Raji (cell line): ENCODE measurements around the gene SEL1L2.

Source experiments
- POLR2A ChIP-seq: IDR thresholded peaks from 2 replicates; pipeline ENCODE4 v1.6.1; 2011; ENCODE audit warnings: low read depth, low read length, control low read depth; ENCODE audit not compliant: insufficient read depth

SEL1L2 gene

DNA sequence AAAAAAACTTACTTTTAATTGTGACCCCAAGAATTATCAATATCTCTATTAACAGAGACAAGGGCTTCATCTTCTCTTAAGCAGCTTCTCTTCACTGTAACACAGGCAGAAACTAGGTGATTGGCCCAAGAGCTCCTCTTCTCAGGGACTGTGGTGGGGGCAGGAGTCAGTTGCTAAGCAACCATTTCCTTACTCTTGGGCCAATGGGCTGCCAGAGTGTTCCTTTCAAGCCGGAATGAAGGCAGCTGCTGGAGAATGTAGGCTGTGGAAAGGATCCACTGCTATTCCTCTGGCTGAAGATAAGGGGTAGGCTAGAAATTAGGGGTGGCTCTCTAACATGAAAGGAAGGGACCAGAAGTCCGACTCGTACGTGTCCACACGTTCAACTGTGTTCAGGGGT lies at the start of gene SEL1L2:
SEL1L2 (minus strand) TSS at position 150 of the 400 bp plus-strand sequence; CDS start at position 70, 80 bp downstream.
- TF ChIP-seq POLR2A: no peak

DNA sequence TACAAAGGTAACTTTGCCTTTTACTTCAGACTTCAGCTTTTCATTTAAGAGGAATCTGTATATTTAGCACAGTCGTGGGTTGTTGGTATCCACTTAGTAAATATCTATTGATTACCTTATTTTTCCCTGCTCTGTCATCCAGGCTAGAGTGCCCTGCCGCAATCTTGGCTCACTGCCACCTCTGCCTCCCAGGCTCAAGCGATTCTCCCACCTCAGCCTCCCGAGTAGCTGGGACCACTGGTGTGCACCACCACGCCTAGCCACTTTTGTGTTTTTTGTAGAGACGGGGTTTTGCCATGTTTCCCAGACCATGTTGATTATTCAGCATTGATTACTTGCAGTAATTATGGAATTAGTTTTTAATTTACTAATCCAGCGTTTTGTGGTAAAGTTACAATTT lies 46.2 kb upstream of the SEL1L2 start:
- no peak for TF ChIP-seq POLR2A

- TF ChIP-seq POLR2A: no peak
Observed at GRCh38 chr20:14033310-14033709, 42.9 kb upstream of the SEL1L2 start.

DNA sequence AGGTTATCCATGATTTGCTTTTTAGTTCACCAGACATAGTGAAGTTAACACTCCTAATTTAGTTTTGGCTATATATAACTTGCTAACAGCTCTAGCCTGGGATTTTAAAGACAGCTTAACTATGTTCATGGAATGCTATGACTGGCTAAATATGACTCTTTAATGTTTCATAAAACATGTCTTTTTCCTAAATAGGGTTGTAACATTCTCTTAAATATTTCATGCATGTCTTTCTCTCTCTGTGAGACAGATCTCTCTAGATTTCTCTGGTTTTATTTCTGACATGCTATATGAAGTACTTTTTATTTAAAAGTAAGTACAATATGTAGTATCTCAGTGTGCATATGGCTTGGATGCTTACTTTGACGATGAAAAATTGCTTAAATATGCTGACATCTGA lies 40.6 kb upstream of the SEL1L2 start:
- no peak for TF ChIP-seq POLR2A

DNA sequence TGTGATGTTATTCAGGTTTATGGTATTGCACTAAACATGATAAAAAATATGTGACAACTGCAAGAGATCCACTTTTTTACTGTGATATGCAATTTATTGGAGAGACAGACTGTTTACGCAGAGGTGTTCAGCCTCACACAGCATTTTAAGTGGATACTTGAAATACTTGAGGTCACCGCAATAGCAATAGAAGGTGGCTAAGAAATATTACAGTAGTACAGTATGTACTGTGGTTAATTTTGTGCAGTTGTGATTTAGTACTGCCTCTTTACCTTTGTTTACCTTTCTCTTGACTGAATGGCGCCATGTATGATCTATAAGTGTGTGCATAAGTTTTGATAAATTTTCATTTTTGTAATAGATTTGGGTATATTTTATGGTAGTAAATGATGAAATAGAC lies 22.3 kb upstream of the SEL1L2 start:
- TF ChIP-seq POLR2A: no peak

- no peak for TF ChIP-seq POLR2A
Observed at GRCh38 chr20:14009208-14009607, 18.8 kb upstream of the SEL1L2 start.

DNA sequence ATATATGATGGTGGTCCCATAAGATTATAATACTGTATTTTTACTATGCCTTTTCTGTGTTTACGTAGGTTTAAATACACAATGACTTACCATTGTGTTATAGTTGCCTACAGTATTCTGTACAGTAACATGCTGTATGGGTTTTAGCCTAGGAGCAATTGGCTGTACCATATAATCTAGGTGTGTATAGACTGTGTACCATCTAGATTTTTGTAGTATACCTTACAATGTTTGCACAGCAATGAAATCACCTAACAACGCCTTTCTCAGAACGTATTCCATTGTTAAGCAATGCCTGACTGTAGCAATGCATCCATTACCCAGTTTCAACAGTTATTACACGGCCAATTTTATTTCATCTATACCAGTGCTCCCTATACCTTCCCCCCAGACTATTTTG lies 15.6 kb upstream of the SEL1L2 start:
- no peak for TF ChIP-seq POLR2A

- no peak for TF ChIP-seq POLR2A
Observed at GRCh38 chr20:14000917-14001316, 10.5 kb upstream of the SEL1L2 start.

GRCh38 chr20:13996265-13996664 lies 5.9 kb upstream of the SEL1L2 start:
- no peak for TF ChIP-seq POLR2A

DNA sequence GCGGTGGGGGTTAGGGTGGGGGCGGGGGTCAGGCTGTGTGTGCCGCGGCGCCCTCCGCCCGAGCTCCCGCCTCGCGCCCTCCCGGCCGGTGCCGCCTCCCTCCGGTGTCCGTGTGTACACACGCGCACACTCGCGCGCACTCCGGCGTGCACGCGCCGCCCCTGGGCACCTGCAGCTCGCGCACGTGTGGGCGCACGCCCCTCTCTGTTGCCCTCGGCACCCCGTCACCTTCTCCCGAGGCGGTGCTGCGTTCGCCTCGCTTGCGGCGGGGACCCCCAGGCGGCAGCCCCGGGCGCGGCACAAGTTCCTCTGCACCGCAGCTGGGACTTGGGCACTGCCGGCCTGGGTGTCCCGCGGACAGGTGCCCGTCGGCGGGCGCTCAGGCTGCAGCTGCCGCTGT lies 5.4 kb upstream of the SEL1L2 start:
- no peak for TF ChIP-seq POLR2A

DNA sequence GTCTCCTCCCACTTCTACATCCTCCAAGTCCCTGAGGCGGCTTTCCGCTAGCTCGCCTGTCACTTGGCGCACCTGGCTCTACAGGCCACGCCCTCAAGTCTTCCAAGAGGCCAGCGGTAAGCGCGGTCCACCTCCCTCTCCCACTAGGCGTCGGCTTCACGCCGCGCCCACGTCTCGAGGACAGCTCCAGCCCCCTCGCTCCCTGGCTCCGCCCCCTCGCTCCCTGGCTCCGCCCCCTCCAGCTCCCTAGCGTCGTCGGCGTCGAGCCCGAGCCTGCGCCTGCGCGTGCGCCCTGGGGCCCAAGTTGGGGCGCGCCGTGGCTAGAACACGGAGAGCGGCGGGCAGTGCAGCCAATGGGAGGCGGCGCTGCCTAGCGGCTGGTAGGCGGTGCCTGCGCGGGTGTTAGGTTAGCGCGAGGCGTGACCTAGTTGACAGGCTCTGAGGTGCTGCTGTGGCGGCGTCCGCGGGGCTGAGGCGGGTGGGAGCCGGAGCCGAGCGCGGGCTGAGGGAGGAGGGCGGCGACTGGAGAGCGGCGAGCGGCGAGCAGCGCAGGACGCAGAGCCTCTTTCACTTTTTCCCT lies 4.8 kb upstream of the SEL1L2 start, which contains the start of gene MACROD2:
MACROD2 (plus strand) TSS at position 431 of the 580 bp plus-strand sequence.
- no peak for TF ChIP-seq POLR2A

GRCh38 chr20:13991311-13991710 lies 897 bp upstream of the SEL1L2 start:
- TF ChIP-seq POLR2A: no peak

DNA sequence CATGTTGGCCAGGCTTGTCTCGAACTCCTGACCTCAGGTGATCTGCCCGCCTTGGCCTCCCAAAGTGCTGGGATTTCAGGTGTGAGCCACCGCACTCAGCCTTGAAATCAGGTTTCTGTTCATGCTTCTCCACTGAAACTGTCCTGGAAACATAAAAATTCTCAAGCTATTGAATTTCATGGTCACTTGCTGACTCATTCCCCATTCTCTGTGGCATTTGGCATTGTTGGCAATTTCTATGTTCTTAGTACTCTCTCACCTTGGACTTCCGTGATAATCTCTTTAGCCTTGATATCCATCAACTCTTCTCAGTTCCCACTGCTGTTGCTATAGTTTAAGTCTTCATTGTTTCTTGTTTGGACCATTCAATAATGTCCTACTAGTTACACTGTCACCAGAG lies 6.2 kb downstream of the SEL1L2 start:
- TF ChIP-seq POLR2A: no peak

DNA sequence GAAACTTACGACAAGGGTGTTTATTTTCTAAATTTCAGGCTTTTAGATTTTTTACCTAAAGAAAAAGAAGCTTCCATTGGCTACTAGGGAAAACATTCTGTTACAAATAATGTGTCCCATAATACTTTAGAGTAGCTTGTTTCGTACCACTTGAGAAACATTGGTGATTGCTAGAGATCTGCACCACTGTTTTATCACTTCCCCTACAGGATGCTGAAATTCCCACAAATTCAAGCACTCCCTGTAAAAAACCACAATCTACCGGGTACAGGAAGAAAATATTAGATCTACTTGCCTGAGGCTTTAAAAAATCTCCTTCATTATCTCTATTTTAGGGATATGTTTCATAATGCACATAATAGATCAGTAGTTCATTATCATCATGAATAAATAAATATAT lies 29.9 kb downstream of the SEL1L2 start:
- TF ChIP-seq POLR2A: no peak

DNA sequence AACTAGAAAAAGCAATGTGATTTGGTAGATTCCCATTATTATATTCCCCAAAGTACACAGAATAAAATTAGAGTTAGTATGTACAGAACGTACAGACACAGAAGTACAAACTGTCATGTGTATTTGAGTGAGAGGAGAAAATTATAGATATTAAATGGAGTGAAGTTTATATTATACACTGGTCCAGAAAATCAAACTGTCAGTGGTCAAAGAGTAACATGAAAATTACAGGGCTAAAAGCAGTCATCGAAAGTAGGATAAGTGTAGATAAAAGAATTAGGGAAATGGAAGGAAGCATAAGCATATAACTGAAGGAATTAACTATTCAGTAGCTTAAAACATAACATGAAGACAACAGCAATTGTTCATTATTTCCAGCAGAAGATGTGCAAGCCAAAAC lies 30.3 kb downstream of the SEL1L2 start:
- TF ChIP-seq POLR2A: no peak

- TF ChIP-seq POLR2A: no peak
Observed at GRCh38 chr20:13953227-13953626, 37.2 kb downstream of the SEL1L2 start.

- TF ChIP-seq POLR2A: no peak
Observed at GRCh38 chr20:13947719-13948118, 42.7 kb downstream of the SEL1L2 start.
